ENCODE data around the gene KSR1. TPM values are rescaled to one million over a fixed set of nuclear protein-coding genes. Genes with fewer than 3 reads are reported as not detected.

Gene KSR1
- total and polyA plus RNA-seq, 9 of the 15 experiments (the other 6 are each of a cell fraction or from before 2014, with no cell fraction given) = 1.4 to 51.7 (median 18.4) TPM

DNA sequence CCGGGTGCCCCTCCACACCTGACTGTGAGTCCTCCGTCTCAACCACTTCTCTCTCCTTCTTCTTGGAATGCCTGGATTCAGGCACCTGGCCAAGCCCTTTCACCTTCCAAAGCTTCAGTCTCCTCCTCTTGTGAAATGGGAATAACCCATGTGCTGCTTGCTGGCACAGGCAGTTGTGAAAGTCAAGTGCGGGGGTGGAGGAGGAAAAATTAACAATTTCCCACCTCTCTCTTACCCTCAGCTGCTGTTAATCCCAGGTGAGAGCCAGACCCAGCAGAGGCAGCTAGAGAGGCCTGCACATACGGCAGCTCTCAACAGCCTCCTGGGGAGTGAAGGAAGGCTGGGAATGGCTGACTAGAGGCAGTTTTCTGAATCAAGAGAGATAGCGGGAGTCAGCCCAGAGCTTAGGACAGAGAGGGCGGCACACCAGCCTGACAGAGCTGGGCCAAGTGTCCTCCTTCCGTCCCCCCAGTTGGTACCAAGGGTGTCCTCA, 96.8 kb downstream of the KSR1 start:
- DNase-seq (ENCODE audit: extremely low read depth in 1 of 4, low spot score in 3 of 4) = no peak
- no peaks in the 10 kb centered on the region for H3K27me3 ChIP-seq (ENCODE audit: control insufficient read depth in 2 of 2, insufficient read depth in 2 of 2, low read length in 2 of 2)
- H3K36me3 ChIP-seq (ENCODE audit: control insufficient read depth, insufficient read depth, low read length) = peaks cover 41% of the 10 kb centered on the region
- no peak overlapping the region for H3K4me3 ChIP-seq
- H3K9ac ChIP-seq (ENCODE audit: insufficient read depth in 1 of 2, low read depth in 2 of 2, low read length in 2 of 2) = no peak overlapping the region
- WGBS (ENCODE audit: insufficient coverage, low coverage, missing lambda C conversion rate) = 81% methylated on average over 6 of the region's 7 CpGs
- peaks cover 3% of the 10 kb centered on the region for H3K9me1 ChIP-seq (ENCODE audit: control insufficient read depth, insufficient read depth, low read length)
- H3K79me2 ChIP-seq (ENCODE audit: control insufficient read depth, insufficient read depth, low read length) = peaks cover 15% of the 10 kb centered on the region
- no peak overlapping the region for H3K4me2 ChIP-seq (ENCODE audit: insufficient read depth, low read length)
- H2AFZ ChIP-seq (ENCODE audit: low read depth, low read length) = no peak overlapping the region
- no TSS peak for BruUV-seq (replicated peaks)
- no peaks in the 10 kb centered on the region; the same call in 1 of the 2 replicates for H4K20me1 ChIP-seq (replicated peaks; ENCODE audit: control insufficient read depth, insufficient read depth, low read length)
- FAIRE-seq = peak; percentile 26
- intact Hi-C loops (cut with micrococcal nuclease) (no loop called here), in situ Hi-C loops (cut with MboI) (no loop called here)
- CTCF ChIA-PET (ENCODE audit: low intra/inter-chr PET ratio) = no interaction called here
- peaks cover 10 to 12% of the 10 kb centered on the region in 2 experiments; a peak in 4 of 5 replicates for H3K4me1 ChIP-seq (replicated peaks in 1 of 2; ENCODE audit: control insufficient read depth in 2 of 2, insufficient read depth in 2 of 2, low read length in 2 of 2)
- POLR2A ChIA-PET = interaction anchor here (0.7 to 1.2 kb wide), 3 partner anchors 16 to 30 kb away, joined by 3 to 4 read pairs (median 4); no protein-coding TSS in a partner anchor
- ATAC-seq = no peak
- no peak overlapping the region; the same call in 2 of the 3 replicates for H3K27ac ChIP-seq (ENCODE audit: extremely low read depth, low read depth, low read length)
- H3K9me3 ChIP-seq (replicated peaks; ENCODE audit: control insufficient read depth, insufficient read depth, low read depth, low read length) = no peaks in the 10 kb centered on the region
- TF ChIP-seq, protein P1, sequence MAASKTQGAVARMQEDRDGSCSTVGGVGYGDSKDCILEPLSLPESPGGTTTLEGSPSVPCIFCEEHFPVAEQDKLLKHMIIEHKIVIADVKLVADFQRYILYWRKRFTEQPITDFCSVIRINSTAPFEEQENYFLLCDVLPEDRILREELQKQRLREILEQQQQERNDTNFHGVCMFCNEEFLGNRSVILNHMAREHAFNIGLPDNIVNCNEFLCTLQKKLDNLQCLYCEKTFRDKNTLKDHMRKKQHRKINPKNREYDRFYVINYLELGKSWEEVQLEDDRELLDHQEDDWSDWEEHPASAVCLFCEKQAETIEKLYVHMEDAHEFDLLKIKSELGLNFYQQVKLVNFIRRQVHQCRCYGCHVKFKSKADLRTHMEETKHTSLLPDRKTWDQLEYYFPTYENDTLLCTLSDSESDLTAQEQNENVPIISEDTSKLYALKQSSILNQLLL (CRISPR knock-in tag; IDR thresholded peaks at IDR 0.05; ENCODE audit: borderline replicate concordance) = no peak
- no peak for TF ChIP-seq MAFF (IDR thresholded peaks at IDR 0.05; ENCODE audit: low read length)
- no peak for TF ChIP-seq RBM39 (optimal IDR thresholded peaks at IDR 0.05; ENCODE audit: low read depth, low read length)
- TF ChIP-seq, protein P2, sequence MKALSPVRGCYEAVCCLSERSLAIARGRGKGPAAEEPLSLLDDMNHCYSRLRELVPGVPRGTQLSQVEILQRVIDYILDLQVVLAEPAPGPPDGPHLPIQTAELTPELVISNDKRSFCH (CRISPR knock-in tag; IDR thresholded peaks at IDR 0.05) = no peak
- TF ChIP-seq, protein P2 (tag; IDR thresholded peaks at IDR 0.05) = no peak
- no peak for TF ChIP-seq OTX1 (CRISPR knock-in tag; IDR thresholded peaks at IDR 0.05)
- TF ChIP-seq, protein P3, sequence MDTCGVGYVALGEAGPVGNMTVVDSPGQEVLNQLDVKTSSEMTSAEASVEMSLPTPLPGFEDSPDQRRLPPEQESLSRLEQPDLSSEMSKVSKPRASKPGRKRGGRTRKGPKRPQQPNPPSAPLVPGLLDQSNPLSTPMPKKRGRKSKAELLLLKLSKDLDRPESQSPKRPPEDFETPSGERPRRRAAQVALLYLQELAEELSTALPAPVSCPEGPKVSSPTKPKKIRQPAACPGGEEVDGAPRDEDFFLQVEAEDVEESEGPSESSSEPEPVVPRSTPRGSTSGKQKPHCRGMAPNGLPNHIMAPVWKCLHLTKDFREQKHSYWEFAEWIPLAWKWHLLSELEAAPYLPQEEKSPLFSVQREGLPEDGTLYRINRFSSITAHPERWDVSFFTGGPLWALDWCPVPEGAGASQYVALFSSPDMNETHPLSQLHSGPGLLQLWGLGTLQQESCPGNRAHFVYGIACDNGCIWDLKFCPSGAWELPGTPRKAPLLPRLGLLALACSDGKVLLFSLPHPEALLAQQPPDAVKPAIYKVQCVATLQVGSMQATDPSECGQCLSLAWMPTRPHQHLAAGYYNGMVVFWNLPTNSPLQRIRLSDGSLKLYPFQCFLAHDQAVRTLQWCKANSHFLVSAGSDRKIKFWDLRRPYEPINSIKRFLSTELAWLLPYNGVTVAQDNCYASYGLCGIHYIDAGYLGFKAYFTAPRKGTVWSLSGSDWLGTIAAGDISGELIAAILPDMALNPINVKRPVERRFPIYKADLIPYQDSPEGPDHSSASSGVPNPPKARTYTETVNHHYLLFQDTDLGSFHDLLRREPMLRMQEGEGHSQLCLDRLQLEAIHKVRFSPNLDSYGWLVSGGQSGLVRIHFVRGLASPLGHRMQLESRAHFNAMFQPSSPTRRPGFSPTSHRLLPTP (IDR thresholded peaks at IDR 0.05; ENCODE audit: borderline replicate concordance, extremely low read depth, insufficient read length) = no peak
- TF ChIP-seq, protein P4, sequence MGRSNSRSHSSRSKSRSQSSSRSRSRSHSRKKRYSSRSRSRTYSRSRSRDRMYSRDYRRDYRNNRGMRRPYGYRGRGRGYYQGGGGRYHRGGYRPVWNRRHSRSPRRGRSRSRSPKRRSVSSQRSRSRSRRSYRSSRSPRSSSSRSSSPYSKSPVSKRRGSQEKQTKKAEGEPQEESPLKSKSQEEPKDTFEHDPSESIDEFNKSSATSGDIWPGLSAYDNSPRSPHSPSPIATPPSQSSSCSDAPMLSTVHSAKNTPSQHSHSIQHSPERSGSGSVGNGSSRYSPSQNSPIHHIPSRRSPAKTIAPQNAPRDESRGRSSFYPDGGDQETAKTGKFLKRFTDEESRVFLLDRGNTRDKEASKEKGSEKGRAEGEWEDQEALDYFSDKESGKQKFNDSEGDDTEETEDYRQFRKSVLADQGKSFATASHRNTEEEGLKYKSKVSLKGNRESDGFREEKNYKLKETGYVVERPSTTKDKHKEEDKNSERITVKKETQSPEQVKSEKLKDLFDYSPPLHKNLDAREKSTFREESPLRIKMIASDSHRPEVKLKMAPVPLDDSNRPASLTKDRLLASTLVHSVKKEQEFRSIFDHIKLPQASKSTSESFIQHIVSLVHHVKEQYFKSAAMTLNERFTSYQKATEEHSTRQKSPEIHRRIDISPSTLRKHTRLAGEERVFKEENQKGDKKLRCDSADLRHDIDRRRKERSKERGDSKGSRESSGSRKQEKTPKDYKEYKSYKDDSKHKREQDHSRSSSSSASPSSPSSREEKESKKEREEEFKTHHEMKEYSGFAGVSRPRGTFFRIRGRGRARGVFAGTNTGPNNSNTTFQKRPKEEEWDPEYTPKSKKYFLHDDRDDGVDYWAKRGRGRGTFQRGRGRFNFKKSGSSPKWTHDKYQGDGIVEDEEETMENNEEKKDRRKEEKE (IDR thresholded peaks at IDR 0.05; ENCODE audit: borderline replicate concordance in 1 of 2, control insufficient read depth in 1 of 2, low read depth in 2 of 2, low read length in 1 of 2) = no peak
- TF ChIP-seq ZNF124 (CRISPR knock-in tag; IDR thresholded peaks at IDR 0.05) = no peak
- TF ChIP-seq TRIM24 (IDR thresholded peaks at IDR 0.05) = no peak
- TF ChIP-seq FOXA3 (CRISPR knock-in tag; conservative IDR thresholded peaks at IDR 0.05 in 1 of 2, IDR thresholded peaks at IDR 0.05 in 1 of 2) = no peak
- no peak for TF ChIP-seq ERF (CRISPR knock-in tag; IDR thresholded peaks at IDR 0.05)
